Astrocyte (in vitro differentiated cells and primary cell): Measurements from ENCODE around the gene ADARB2.

ENCODE experiments used
- CTCF ChIP-seq: IDR thresholded peaks from 2 replicates; pipeline ENCODE4 v1.5.1; 2011; ENCODE audit warnings: low read depth, mild to moderate bottlenecking, inconsistent platforms, low read length, moderate library complexity; ENCODE audit not compliant: insufficient read depth
- EZH2 ChIP-seq: IDR thresholded peaks from 2 replicates; pipeline ENCODE4 v1.6.1; 2012; ENCODE audit warnings: mild to moderate bottlenecking, low read length, inconsistent platforms; ENCODE audit not compliant: insufficient read depth

DNA sequence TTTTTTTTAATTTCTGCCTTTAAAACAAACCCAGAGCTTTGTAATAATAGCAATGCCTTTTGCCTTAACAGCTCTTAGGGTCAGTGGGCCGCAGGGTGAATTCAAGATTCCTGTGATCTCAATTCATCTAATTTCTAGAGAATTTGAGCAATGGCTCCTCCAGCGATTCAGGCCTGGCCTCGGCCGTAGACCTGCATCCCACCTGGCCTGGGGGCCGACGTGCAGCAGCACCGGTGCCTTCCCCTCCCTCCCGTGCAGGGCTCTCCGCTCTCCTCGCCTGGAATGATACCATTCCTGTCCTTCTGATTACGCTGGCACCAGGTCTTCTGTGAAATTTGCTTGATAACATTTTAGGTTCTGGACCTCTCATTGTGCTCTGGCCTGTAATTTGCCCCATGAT lies 172.5 kb downstream of the ADARB2 start:
- TF ChIP-seq EZH2 (no peak), CTCF (no peak)
